Measurements from ENCODE around the gene HNF1B. TPM values are rescaled to one million over a fixed set of nuclear protein-coding genes. Genes with fewer than 3 reads are reported as not detected.
"Not testable (repeated sequence)": the region's sequence is repeated elsewhere in the genome, so short reads cannot be mapped to it uniquely, and the experiment has no call there.

The HNF1B gene
- total RNA-seq, 1 donor from 2014 or later: not detected

DNA sequence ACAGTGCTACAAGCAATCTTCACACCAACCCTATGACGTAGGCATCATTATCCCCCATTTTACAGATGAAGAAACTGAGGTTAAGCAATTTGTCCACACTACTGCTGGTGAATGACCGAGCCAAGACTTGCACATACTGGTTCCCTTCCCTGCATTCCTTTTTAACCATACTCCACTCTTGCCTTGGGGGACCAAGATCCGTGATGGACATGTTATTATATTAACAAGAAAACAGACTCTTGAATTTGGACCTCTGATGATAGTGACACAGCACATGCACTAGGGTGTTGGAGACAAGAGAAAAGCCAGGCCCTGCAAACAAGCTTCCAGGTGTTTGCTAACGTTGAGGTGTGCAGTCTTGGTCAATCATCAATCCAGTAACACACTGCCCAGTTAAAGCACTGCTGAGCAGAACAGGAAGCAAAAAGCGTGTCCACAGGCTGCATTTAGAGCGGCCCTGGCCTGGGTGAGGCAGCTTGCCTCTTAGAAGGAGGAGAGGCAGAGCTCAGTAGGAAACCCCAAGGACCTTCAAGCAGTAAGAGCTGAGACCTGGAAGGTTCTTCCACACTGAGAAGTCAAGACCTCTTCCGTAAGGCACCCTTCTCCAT, 36.7 kb downstream of the HNF1B start:
- DNase-seq (ENCODE audit: low spot score): no peak

DNA sequence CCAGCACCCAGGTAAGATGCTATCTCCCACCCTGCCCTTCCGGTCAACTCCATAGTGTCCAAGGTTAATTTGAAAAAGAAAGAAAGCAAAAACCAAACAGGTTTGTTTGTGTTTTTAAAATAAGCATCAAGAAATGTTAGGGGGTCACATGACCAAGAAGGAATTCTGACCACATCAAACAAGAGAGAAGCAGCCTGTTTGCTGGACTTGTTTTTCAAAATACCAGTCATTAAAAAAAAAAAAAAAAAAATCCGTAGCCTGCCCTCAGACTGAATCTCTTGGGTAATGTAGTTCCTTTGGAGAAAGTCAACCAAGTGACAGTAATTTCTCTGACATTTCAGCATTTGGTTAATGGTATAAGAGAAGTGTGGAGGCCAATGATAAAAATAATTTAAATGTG, 38.4 kb downstream of the HNF1B start:
- DNase-seq (ENCODE audit: low spot score): no peak

DNA sequence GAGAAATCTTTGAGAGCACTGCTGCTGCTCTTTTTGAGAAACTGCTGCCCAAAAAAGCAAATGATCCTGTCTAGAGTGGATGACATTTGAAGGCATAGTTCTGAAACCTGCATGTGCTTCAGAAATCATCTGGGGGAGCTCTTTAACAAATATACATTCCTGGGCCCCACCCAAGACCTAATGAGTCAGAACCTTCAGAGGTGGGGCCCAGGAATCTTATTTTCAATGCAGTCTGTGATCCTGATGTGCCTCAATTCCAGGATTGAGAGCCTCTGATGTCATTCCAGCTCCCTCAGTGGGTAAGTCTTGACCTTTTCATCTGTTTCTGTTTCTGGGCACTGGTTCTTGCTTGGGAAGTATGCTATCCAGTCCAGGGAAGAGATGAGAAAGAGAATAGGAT, 42.3 kb downstream of the HNF1B start:
- no peak for DNase-seq (ENCODE audit: low spot score)

DNA sequence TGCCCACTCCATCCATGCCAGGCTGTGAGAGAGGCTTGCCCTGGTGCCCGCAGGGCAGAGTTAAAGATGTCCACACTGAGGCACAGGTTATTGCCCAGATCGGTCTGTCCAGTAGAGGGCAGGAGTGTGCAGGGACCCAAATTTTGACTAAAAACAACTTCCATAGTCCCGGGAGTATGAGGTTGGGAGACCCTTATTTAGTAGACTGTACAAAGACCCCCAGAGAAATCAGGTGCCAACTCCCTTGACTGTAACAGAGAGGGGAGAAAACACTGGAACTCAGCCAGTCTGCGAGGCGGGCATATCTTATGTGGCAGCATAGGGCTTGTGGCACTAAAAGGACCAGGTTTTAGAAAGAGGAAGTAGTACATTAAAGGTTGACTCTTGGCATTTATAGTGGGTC, 43.4 kb downstream of the HNF1B start:
- no peak for DNase-seq (ENCODE audit: low spot score)

DNA sequence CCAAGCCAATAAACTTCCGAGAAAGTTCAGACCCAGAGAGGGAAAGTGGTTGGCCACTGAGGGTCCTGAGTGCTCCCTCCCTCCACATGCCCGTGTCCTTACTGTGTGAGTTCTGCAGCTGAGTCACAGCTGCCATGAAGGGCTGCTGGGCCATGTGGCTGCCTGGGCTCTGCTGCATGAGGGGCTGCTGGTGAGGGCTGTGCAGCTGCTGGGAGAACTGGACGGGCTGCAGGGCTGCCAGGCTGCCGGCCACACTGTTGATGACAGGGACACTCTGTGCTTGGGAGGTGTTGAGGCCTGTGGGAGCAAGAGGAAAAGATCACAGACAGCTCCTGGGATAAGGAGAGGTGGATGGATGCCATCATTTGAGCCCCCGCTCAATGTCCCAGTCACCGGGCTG, 44.0 kb downstream of the HNF1B start:
- no peak for DNase-seq (ENCODE audit: low spot score)

DNA sequence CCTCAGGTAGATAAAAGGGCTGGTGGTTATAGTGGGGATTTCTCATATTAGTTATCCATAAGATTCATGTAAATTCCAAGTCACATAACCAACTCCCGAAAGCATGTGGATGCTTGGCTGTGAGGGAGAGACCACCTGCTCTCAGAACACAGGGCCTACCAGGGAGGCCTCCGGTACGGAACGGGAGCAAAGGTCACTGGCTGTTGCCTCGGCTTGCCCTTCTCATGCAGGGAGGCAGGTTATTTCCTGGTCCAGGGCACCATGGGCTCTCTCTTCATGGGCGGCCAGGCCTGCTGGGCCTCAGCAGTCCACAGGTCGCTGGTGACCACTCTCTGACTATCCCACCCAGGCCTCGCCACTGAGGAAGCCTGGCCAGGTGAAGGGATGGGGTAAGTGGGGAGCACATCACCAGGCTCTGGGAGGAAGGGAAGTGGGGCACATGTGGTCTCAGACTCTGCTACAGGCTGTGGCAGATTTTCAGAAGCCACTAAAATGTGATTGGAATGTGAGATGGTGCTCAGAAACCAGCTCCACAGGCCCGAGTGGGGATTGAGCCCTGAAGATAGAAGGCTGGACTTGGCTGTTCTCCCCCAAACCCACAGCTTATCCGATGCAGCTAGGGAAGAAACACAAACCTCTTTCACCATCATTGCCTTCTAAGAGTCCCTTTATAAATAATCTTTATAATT, 45.4 kb downstream of the HNF1B start:
- DNase-seq (ENCODE audit: low spot score): no peak

DNA sequence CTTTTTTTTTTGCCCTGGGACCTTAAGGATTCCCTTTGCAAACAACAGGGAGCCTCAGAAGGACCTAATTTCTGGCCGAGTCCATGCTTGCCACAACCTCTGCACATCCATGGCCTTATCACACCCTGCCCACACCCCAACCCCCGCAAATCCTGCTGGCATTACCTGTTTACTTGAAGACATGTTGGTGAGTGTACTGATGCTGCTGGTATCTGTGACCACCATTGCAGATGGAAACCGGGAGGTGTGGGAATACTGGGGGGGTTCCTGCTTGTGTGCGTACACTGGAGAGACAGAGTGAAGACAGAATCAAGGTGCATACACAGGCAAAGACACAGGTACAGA, 46.0 kb downstream of the HNF1B start:
- no peak for DNase-seq (ENCODE audit: low spot score)

DNA sequence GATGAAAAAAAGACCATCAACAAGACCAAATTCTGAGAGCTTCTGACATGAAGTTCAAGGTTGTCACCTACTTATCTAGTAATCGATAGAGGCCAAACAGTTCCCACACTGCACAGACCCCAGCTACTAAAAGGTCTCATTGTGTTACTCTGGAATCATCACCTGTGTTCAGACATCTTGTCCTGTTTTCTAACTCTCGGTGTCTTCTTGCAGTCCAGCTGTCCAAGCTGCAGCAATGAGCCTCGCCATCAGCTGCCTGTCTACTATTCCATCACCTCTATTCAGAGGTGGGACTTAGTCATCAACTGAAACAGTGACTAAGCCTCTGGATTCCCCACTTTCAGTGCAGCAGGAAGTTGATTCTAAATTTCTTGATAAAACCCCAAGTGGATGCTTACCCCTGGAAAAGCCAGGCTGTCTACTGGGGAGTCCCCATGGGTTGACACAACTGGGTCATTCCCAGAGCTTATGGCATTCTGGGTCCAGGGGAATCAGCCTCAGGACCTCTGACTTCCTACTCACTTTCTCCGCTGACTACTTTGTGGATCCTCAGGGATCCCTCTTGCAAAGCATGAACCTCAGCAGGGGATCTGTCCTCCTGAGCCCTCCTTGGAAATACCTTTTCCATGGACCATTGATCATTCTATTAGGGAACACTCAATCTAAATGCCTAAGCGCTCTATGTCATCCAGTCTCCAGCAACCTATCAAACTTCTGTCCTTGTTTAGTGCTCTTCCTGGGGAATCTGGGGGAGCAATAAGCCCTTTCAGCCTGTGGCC, 46.5 kb downstream of the HNF1B start:
- DNase-seq (ENCODE audit: low spot score): no peak

DNA sequence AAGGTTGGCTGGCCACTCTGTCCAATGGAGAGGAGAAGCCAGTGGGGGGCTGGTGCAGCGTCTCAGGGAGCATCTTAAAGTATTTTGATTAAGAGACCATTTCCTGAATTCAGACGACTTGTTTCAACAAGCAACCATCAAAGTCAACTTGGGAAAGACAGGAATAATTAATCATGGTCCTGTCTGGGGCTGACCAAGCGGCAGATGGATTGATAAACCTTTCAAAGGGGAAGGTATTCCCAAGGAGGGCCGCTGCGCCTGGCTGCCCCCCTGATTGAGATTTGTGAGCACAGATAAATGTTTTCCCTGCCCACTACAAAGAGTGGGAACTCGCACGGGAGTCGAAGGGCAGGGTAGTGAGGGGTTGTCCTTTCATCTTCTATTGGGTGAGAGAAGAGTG, 47.5 kb downstream of the HNF1B start:
- DNase-seq (ENCODE audit: low spot score): no peak

DNA sequence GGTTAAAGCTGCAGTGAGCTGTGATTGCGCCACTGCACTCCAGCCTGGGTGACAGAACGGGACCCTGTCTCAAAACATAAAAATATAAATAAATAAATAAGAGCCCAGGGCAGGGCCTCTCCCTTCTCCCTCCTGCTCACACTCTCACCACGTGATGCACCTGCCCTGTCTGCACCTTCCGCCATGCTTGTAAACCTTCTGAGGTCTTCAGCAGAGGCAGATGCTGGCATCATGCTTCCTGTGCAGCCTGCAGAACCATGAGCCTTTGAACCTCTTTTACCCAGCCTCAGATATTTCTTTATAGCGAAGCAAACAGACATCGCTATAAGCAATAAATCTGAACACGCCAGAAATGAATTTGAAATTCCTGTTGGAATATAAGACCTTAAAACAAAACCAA, 48.5 kb downstream of the HNF1B start:
- DNase-seq (ENCODE audit: low spot score): no peak

DNA sequence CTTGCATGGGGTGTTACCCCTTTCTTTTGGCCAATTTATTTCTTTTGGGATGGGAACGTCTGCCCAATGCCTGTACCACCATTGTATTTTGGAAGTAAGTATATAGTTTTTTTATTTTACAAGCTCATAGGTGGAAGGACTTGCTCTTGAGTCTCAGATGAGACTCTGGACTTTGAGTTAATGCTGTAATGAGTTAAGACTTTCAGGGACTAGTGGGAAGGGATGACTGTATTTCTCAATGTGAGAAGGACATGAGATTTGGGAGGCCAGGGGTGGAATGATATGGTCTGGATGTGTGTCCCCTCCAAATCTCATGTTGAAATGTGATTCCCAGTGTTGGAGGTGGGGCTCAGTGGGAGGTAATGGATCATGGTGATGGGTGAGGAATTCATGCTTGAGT, 49.1 kb downstream of the HNF1B start:
- DNase-seq (ENCODE audit: low spot score): no peak

DNA sequence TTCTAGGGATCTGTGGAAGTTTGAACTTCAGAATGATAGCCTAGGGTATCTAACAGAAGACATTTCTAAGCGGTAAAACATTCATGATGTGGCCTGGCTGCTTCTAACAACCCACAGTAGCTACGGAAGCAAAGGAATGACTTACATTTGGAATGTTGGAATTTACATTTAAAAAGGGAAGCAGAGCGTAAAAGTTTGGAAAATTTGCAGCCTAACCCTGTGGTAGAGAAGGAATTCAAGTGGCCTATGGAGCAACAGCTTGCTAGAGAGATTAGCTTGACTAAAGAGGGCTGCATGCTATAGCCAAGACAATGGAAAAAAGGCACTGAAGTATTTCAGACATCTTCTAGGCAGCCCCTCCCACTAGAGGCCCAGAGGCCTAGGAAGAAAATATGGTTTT, 50.1 kb downstream of the HNF1B start:
- no peak for DNase-seq (ENCODE audit: low spot score)

DNA sequence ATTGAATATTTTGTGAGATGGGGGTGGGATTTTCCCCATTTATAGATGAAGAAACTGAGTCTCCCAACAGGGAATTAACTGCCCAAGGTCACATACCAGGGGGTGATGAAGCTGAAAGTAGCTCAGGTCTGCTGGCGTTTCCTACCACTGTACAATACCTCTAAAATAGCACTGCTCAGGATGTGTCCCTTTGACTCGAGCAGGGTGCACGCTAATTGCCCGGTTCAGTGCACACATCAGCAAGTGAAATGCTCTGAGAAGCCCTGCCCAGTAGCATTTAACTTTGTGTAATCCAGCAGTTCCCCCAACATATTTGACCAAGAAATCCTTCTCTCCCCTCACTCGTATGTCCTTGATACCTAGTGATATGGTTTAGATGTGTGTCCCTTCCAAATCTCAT, 51.5 kb downstream of the HNF1B start:
- no peak for DNase-seq (ENCODE audit: low spot score)

DNA sequence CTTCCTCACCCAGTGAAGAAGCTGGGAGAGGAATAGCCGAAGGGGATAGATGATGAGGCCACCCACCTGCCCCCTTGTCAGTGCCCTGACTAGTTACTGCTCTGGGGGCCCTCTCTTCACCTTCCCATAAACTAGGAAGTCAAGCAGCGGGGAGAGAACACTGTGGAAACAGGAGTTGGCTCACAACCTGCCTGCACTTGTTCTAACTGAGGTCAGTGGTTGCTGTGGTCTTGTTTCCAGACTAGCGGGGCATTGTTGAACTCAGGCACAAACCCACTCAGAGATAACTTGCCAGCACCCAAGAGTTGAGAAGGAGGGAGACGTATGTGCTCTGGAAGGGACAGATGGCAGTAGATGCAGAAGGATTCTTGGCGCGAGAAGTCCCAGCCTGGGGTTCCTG, 53.1 kb downstream of the HNF1B start:
- no peak for DNase-seq (ENCODE audit: low spot score)

DNA sequence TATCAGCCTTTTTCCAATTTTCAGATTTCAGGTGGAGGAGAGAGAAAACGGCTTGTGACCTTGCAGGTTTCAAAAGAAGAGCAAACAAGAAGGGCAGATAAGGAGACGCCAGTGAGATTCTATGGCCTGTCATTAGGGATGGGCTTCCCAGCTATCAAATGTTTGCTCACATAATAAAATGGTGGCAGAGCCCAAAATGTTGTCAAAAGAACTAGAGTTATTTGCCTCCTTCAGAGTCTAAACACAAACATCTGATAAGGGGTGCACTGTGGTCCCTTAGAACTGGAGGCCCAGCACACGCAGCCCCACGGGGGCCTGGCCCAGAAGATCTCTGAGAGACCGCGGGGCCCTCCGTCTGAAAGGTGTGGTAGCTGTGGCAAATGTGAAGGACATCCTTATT, 55.5 kb downstream of the HNF1B start:
- no peak for DNase-seq (ENCODE audit: low spot score)

DNA sequence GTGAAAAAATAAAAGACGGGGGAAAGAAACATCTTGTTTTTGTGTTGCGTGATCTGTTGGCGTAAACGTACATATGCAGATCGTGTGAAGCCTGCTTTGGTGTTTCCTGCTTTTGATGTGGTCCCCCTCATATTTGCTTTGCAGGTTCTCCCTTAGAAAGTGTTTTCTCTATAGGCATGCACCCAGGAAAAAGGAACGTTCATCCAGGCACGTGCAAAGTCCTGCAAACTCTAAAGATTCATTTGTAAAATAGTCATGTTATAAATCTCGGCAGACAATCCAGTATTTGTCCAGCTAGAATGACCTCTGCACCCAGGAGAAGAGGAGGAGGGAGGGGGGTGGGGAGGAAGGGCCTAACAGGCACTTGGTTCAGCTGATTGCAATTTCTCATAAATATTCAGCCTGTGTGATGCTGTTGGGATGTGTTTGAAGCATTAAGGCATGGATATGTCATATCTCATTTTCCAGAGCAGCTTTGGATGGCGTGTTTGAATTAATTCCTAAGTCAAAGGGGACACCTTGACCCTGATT, 61.3 kb downstream of the HNF1B start:
- no peak for DNase-seq (ENCODE audit: low spot score)

DNA sequence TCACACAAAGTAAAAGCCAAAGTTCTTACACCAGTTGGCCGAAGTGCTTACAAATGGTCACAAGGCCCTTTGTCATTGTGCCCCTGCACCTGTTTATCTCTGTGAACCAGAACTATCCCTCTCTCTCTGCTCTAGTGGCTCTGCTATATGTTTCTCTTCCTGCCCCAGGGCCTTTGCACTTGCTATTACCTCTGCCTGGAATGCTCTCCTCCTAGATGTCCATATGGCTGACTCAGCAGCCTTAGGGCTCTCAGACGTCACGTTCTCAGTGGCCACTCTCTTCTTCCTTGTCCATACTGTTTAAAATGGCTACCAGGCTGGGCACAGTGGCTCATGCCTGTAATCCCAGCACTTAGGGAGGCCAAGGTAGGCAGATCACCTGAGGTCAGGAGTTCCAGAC, 62.9 kb downstream of the HNF1B start:
- no peak for DNase-seq (ENCODE audit: low spot score)

DNA sequence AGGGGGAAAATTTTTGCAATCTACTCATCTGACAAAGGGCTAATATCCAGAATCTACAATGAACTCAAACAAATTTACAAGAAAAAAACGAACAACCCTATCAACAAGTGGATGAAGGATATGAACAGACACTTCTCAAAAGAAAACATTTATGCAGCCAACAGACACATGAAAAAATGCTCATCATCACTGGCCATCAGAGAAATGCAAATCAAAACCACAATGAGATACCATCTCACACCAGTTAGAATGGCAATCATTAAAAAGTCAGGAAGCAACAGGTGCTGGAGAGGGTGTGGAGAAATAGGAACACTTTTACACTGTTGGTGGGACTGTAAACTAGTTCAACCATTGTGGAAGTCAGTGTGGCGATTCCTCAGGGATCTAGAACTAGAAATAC, 64.9 kb downstream of the HNF1B start:
- not testable (repeated sequence) for DNase-seq (ENCODE audit: low spot score)

DNA sequence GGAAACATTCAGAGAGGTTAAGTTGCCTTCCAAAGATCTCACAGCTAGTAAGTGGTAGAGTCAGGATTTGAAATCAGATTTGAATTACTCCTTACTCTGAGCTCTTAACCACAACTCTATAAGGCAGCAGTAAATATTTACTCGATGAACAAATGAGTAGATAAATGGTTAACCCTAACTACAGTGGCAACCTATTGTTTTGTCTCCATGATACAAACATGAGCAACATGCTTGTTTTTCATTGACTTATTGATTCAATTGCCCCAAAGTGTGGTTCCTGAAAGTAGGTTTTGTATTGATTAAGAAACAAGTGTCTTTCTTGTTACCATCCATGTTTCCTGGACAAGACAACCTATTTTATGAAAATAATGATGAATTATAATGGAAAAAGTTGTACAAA, 66.8 kb downstream of the HNF1B start:
- DNase-seq (ENCODE audit: low spot score): no peak

DNA sequence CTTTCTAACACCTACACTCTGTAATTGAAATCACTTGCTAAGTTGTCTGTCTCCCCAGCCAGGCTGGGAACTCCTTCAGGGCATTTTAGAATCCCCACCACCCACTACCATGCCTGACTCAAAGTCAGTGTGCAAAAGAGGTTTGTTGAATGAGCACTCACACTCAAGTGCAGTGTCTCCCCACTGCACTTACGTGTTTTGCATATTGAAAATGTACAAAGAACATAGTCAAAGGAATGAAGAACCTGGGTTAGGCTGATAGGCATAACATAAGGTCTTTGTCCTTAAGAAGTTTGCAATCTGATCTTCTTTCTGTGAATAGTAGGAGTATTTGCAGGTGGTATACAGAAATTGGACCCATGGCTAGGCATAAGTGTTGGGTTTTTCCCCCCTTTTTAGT, 67.8 kb downstream of the HNF1B start:
- no peak for DNase-seq (ENCODE audit: low spot score)

DNA sequence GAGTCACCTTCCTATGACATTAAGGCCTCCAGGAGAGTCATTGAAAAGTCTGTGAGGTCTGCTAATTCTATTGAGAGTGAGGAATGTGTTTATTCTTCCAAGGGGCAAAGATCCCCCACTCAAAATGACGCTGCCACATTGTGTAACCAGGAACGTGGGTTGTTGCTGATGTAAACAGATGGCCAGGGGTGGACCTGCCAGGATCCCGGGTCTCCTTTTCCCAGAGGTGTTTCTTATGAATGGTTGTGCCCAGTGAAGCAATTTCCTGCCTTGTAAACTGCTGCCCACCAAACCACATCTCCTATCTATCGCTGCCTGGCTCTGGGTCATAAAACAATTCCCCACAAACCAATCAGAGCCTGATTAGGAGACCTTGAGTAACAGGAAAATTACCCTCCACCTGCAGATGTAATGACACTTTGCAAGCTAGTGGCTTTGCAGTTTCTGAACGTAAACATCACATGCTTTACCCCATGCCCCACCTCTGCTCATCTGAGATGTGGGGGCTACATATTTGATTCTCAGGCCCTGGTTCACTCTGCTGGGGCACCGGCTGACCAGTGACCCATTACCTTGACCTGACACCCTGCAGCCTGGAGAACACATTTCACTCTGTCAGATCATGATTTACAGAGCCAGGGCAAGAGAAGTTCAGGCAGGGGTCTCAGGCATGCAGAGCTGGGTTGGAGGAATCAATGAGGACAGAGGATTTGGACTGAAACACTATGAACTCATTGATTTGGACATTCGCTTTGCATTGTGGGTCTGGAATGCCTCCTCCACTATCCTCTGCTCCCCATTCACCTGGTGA, 68.5 kb downstream of the HNF1B start:
- DNase-seq (ENCODE audit: low spot score): no peak

DNA sequence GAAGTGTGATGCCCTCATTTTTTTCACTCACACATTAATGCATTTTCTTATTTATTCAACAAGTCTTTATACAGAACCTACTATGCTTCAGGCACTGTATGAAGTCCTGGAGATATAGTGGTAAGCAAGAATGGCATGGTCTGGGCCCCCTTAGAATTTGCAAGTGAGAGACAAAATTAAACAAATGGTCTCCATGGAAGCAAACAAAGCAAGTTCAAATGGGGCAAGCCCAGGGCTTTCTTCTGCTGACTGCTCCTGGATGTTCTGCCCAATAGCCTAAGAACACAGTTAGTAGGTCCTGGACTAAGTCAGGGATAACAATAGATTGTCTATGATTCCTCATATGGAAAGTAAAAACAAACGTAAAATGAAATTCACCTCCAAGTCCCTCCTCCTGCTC, 70.3 kb downstream of the HNF1B start:
- no peak for DNase-seq (ENCODE audit: low spot score)
